Thyroid gland (tissue), 4 donors: ENCODE results near the gene CDC42BPG.

ENCODE experiments used
- CTCF ChIP-seq, 6 experiments: fragments of 200-600 bp in 3 of 6; fragments of 450-650 bp in 3 of 6; sonication (generic) in 3 of 6; IDR thresholded peaks; one replicate each; pipeline ENCODE4 v1.5.1; 2016 to 2019; ENCODE audit warnings: antibody characterized with exemption in 6 of 6, mild to moderate bottlenecking in 2 of 6, inconsistent platforms in 1 of 6, moderate library complexity in 1 of 6
- POLR2A ChIP-seq, 2 donors: fragments of 450-650 bp; IDR thresholded peaks; one replicate each; pipeline ENCODE4 v1.6.1; 2017; ENCODE audit warnings: antibody characterized with exemption in 2 of 2, mild to moderate bottlenecking in 2 of 2, moderate library complexity in 1 of 2

GRCh38 chr11:64796757-64797541 is 47.5 kb downstream of the CDC42BPG start:
- TF ChIP-seq POLR2A (IDR thresholded peaks at IDR 0.05) (no peak), CTCF (IDR thresholded peaks at IDR 0.05) (no peak)
